Activated B cell treated with CpG ODN at 0.5 μM for 24 hours (primary cell): ENCODE data around the gene EXPH5. TPM values are rescaled to one million over a fixed set of nuclear protein-coding genes. Genes with fewer than 3 reads are reported as not detected.

Experiments used
- ATAC-seq: fragments of 200-7000 bp; cut with Tn5 transposase; one replicate; pipeline ENCODE4 v1.10.0; 2021; ENCODE audit warnings: low read depth, mild to moderate bottlenecking, moderate library complexity
- CTCF ChIA-PET: fragments of 350-600 bp; sonication (Branson Sonifier 250); formaldehyde crosslinking; loops from one replicate; lab custom pipeline; 2021; ENCODE audit warnings: antibody characterized with exemption; lab: Charles Lee
- POLR2A ChIA-PET: fragments of 350-600 bp; sonication (Branson Sonifier 250); formaldehyde crosslinking; loops from one replicate; lab custom pipeline; 2021; ENCODE audit warnings: antibody characterized with exemption; lab: Charles Lee
- DNase-seq: peaks from one replicate; pipeline ENCODE4 v3.0.0; 2022
- H3K27ac Mint-ChIP-seq: one replicate; pipeline ENCODE4 v1.8.0; 2020; ENCODE audit warnings: mixed read lengths
- H3K27me3 Mint-ChIP-seq: one replicate; pipeline ENCODE4 v1.8.0; 2021; ENCODE audit warnings: mixed read lengths
- H3K36me3 Mint-ChIP-seq: one replicate; pipeline ENCODE4 v1.8.0; 2021; ENCODE audit warnings: low read depth, mixed read lengths
- H3K4me1 Mint-ChIP-seq: one replicate; pipeline ENCODE4 v1.8.0; 2021; ENCODE audit warnings: mixed read lengths
- H3K4me3 Mint-ChIP-seq: one replicate; pipeline ENCODE4 v1.8.0; 2020; ENCODE audit warnings: mild to moderate bottlenecking, mixed read lengths
- H3K9me3 Mint-ChIP-seq: one replicate; pipeline ENCODE4 v1.8.0; 2020; ENCODE audit warnings: mixed read lengths
- CTCF ChIP-seq: fragments of 200-600 bp; IDR thresholded peaks from one replicate; pipeline ENCODE4 v1.8.0; 2022; ENCODE audit warnings: antibody characterized with exemption, mild to moderate bottlenecking
- intact Hi-C: fragments of 100-400 bp; cut with micrococcal nuclease; formaldehyde crosslinking; loops from one replicate; pipeline ENCODE4 v1.15.1; 2024
- total RNA-seq: library from RNA; stranded (reverse); gene quantifications from 2 replicates; pipeline ENCODE4 v1.2.3, GENCODE V29; 2022

The EXPH5 gene
- total RNA-seq, 1 donor from 2014 or later = 0.29 TPM

- ATAC-seq (no peak), DNase-seq (no peak)
- no peak overlapping the region for H3K4me3 Mint-ChIP-seq
- H3K9me3 Mint-ChIP-seq = no peaks in the 10 kb centered on the region
- POLR2A ChIA-PET = no interaction called here
- no peak for TF ChIP-seq CTCF
- H3K27ac Mint-ChIP-seq = no peak overlapping the region
- no peaks in the 10 kb centered on the region for H3K36me3 Mint-ChIP-seq
- intact Hi-C loops = no loop called here
- CTCF ChIA-PET = no interaction called here
- H3K4me1 Mint-ChIP-seq = no peaks in the 10 kb centered on the region
- peaks cover 3% of the 10 kb centered on the region for H3K27me3 Mint-ChIP-seq
Observed at GRCh38 chr11:108534274-108534882, 59.2 kb downstream of the EXPH5 start.

DNA sequence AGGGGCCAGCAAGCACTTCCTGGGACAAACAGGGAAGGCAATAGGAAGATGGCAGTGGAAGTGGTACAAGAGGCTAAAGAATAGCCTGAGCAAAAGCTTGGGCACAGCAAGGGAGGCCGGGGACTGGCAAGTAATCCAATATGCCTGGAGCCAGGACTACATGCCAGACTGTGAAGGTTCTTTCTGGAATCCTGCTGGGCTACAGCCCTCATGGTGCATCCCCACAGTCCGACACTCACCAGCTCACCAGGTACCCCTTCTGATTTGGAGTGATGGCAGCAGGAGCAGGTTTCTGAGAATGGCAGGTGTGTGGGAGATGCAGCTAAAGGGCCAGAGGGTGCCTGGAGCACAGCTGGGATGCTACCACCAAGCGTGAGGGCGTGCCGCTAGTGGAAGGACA is 63.1 kb downstream of the EXPH5 start:
- Mint-ChIP-seq H3K27ac (no peak overlapping the region), H3K4me3 (no peak overlapping the region), H3K9me3 (no peaks in the 10 kb centered on the region), H3K4me1 (no peaks in the 10 kb centered on the region), H3K27me3 (peaks cover 2% of the 10 kb centered on the region), H3K36me3 (no peaks in the 10 kb centered on the region)
- ATAC-seq = no peak
- intact Hi-C loops = no loop called here
- no peak for TF ChIP-seq CTCF
- CTCF ChIA-PET = no interaction called here
- POLR2A ChIA-PET = no interaction called here
- DNase-seq = no peak

DNA sequence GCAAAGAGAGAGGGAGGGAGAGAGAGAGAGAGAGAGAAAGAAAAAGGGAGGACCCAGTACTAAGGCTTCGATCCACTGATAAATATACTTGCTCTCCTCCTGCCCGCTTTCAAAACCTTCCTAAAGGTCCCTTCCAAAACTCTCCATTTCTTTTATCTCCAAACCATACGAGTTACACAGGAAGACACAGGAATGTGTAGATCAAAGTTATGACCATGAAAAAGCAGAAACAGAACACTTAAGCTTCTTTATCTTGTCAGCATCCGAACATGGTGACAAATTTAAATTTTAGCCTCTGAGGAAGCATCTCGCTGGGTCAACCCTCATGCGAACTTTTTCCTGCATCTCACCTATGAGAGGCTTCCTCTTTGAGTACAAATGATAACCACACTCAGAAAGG is 66.2 kb downstream of the EXPH5 start:
- peaks cover 2% of the 10 kb centered on the region for H3K27me3 Mint-ChIP-seq
- H3K36me3 Mint-ChIP-seq = no peaks in the 10 kb centered on the region
- no peak overlapping the region for H3K27ac Mint-ChIP-seq
- ChIA-PET POLR2A (no interaction called here), CTCF (no interaction called here)
- no peak for TF ChIP-seq CTCF
- peaks cover 3% of the 10 kb centered on the region for H3K9me3 Mint-ChIP-seq
- no peaks in the 10 kb centered on the region for H3K4me1 Mint-ChIP-seq
- intact Hi-C loops = no loop called here
- ATAC-seq (no peak), DNase-seq (no peak)
- no peak overlapping the region for H3K4me3 Mint-ChIP-seq

- no peak overlapping the region for H3K4me3 Mint-ChIP-seq
- no peak overlapping the region for H3K27ac Mint-ChIP-seq
- no peaks in the 10 kb centered on the region for H3K4me1 Mint-ChIP-seq
- no peak for TF ChIP-seq CTCF
- DNase-seq = no peak
- intact Hi-C loops = no loop called here
- no peak for ATAC-seq
- POLR2A ChIA-PET = no interaction called here
- peaks cover 7% of the 10 kb centered on the region for H3K27me3 Mint-ChIP-seq
- CTCF ChIA-PET = no interaction called here
- H3K9me3 Mint-ChIP-seq = peaks cover 3% of the 10 kb centered on the region
- no peaks in the 10 kb centered on the region for H3K36me3 Mint-ChIP-seq
Observed at GRCh38 chr11:108525161-108525560, 68.4 kb downstream of the EXPH5 start.

GRCh38 chr11:108524422-108524821 is 69.1 kb downstream of the EXPH5 start:
- Mint-ChIP-seq H3K4me1 (no peaks in the 10 kb centered on the region), H3K4me3 (no peak overlapping the region), H3K36me3 (no peaks in the 10 kb centered on the region), H3K9me3 (peaks cover 3% of the 10 kb centered on the region), H3K27ac (no peak overlapping the region), H3K27me3 (peaks cover 7% of the 10 kb centered on the region)
- TF ChIP-seq CTCF = no peak
- intact Hi-C loops = no loop called here
- DNase-seq (no peak), ATAC-seq (no peak)
- CTCF ChIA-PET = no interaction called here
- POLR2A ChIA-PET = no interaction called here
